NCI-H1694 treated with DMSO at 0.1 percent for 48 hours (cell line): Measurements from ENCODE around the gene NBAS.

ENCODE experiments used
- DNase-seq: peaks from one replicate; lab custom pipeline; 2025; lab: John Stamatoyannopoulos, UW

Gene NBAS

GRCh38 chr2:15166878-15167277 is 394.3 kb downstream of the NBAS start:
- no peak for DNase-seq

DNA sequence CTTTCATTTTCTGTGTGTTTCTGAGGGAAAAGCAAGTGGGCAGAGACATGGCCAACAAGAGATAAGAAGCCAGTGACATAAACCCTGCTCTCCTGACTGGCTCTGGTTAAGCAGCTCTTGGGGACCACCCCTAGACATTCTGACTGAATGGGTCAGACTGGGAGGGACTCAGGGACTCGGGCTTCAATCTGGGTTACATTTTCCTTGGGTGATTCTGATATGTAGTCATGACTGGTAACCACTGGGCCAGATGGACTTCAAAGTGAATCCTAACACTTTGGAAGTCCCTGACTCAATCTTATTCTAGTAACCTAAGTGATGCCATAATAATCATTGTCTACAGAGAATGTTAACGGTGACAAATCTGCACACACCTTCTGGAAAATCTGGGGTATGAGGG is 397.8 kb downstream of the NBAS start:
- no peak for DNase-seq

GRCh38 chr2:15162620-15163019 is 398.5 kb downstream of the NBAS start:
- DNase-seq = no peak

- no peak for DNase-seq
These were observed 400.7 kb downstream of the NBAS start for GRCh38 chr2:15160201-15160991.

GRCh38 chr2:15159751-15160177 is 401.4 kb downstream of the NBAS start:
- peak; percentile 71 for DNase-seq

- DNase-seq = no peak
These were observed 401.9 kb downstream of the NBAS start for GRCh38 chr2:15159206-15159605.

- DNase-seq = no peak
These were observed 402.6 kb downstream of the NBAS start for GRCh38 chr2:15158532-15158931.

DNA sequence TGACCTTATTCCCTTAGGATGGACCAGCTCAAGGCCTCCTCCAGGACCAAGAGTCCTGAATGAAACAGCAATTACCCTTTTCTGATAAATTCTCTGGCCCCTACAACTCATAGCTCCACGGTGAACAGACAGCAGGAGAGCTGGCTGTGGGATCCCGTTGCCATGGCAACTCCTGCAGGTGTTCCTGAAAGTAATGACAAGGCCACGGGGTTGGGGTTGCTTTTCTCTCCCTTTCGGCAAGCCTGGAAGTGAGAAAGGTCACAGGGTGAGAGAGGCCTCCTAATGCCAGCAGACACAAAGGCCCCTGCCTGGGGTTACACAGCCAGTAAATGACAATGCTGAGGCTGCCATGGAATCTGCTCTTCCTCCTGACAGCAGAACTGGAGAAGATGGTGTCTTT is 403.0 kb downstream of the NBAS start:
- no peak for DNase-seq

DNA sequence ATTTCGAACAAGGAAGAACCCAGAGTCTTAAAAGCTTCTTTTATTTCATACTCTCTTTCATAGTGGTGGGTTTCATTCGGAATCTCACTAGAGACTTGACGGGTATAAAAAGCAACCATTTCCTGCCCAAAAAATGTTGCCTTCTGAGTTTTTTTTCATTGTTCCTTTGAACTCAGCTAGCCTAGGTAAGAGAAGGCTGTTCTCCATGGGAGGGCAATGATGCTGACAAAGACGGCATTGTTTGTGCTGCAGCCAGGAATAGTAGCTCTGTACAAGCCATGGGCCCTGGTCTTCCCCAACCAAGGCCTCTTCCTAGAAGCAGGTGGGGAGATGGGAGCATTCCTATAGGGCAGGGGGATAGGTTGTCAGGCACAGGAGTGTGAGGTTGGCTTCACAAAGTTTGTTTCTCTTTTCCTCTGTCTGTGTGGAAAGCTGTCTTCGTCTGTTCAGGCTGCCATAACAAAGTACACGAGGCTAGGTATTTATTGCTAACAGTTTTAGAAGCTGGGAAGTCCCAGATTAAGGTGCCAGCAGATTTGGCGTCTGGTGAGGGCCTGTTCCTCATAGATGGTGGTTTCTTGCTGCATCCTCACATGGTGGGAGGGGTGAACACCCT is 405.1 kb downstream of the NBAS start:
- no peak for DNase-seq

DNA sequence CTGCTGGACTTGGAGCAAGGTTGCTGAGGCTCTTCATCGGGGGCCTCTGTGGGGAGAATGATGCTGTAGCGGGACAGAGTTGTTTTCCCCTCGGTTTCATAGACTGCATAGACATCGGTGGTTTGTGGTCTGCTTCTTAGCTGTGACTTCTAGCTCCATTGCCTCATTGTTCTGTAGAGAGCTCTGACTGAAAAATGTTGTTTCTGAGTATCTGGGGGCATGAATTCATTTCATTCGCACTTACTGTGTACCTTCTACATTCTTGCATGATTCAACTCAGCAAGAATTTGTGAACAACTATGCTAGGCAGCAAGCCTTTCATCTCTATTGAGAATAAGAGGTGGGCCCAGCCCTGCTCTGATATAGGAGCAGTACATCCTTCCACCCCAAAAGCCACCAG is 406.8 kb downstream of the NBAS start:
- DNase-seq = no peak

GRCh38 chr2:15152382-15152781 is 408.8 kb downstream of the NBAS start:
- DNase-seq = no peak

DNA sequence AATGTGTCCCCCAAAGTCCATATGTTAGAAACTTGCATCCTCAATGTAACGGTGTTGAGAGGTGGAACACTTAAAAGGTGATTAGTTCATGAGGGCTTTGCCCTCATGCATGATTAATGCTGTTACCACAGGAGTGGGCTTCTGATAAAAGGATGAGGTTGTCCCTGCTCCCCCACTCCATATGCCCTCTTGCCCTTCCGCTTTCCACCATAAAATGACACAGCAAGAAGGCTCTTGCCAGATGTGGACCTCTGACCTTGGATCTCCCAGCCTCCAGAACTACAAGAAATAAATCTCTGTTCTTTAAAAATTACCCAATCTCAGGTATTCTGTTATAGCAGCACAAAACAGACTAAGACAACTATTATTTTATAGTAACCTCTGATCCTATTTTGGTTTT is 412.1 kb downstream of the NBAS start:
- DNase-seq = no peak

DNA sequence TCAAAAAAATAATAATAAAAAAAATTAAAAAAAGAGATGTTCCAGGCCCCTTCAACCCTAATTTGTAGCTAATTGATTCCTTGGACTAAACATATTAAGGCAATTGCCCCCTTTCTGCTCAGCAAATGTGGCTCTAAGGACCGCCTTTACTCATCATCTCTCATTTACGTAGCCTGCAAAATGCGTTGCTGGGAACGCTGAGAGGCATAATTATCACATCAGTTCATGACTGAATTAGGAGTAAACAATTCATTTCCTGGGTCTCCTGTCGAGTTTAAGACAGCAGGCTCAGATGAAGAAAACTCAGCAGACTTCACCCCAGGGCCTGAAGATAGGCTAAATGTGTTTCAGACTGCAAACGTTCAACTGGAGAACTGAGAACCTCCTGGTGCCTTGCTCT is 413.5 kb downstream of the NBAS start:
- DNase-seq = no peak

DNA sequence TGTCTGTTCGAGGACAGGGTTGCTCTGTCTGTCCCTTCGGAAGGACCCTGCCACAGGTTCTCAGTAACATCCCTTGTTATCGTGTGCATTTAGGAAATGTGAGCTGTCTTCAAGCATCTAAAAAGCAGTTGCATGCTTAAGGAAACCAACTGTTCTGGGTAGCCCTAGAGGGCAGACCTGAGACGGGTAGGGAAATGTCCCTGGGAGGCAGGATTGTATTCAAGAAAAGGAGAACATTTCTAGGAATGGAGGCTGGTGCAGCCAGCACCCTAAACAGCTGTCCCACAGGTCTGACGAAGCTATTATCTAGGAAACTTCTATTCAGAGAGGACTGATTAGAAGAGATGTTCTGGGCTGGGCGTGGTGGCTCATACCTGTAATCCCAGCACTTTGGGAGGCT is 414.2 kb downstream of the NBAS start:
- no peak for DNase-seq

GRCh38 chr2:15145919-15146318 is 415.2 kb downstream of the NBAS start:
- DNase-seq = no peak

DNA sequence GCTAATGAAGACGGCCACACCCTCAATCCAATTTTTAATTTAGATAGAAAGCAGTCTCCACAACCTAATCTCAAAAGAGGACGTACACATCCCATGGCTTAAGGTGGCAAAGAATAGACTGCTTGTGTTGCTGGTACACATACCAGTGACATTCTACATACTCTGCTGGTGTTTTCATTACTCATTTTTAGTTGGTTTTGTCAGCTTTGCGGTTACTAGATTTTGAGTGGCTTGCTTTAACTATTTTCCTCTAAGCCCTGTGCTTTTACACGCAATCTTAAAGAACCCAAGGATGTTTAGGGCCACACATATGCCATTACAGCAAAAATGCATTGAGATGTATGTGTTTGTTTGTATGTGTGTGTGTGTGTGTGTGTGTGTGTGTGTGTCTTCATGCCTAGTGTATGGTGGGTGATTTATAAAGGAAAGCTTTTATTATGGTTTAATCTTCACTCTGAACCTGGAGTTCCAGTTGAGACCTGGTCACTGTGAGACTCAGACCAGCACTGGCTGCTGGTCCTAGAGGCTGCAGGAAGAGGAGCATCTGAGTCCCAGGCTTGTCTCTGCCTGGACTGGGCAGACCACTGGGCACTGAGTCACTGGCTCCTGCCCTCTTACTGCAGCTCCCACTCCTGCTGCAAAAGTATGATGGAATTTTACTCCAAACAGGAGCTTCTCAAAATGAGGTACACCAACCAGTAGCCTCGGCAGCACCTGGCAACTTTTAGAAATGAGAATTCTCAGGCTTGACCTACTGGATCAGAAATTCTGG is 415.9 kb downstream of the NBAS start:
- DNase-seq = no peak

DNA sequence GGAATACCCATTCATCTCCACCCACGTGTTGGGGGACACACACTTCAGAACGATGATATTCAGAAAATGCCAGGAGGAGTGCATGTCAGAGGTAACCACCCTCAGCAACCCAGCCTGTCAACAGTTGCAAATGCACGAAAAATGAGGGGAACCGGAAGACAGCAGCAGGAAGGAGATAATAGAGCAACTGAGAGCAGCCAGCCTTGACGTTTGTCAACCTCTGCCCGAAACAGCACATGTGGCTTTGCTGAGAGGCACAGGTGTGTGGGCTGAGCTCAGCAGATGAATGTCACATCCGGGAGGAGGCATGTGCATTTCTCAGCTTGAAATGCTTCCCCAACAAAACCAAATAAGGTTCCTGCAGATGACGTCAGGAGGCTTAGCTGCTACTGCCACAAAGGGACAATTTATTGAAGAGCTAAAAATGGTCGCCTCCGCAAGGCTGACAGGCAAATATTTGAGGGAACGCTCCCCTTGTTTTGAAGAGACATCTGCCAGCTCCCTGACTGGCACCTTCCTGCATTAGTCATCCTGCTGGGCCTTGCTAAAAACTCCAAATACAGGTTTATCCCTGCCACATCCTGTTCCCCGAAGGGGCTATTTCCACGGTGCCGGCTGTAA is 419.0 kb downstream of the NBAS start:
- DNase-seq = no peak

GRCh38 chr2:15141211-15141610 is 419.9 kb downstream of the NBAS start:
- no peak for DNase-seq

GRCh38 chr2:15136639-15137038 is 424.5 kb downstream of the NBAS start:
- DNase-seq = no peak

DNA sequence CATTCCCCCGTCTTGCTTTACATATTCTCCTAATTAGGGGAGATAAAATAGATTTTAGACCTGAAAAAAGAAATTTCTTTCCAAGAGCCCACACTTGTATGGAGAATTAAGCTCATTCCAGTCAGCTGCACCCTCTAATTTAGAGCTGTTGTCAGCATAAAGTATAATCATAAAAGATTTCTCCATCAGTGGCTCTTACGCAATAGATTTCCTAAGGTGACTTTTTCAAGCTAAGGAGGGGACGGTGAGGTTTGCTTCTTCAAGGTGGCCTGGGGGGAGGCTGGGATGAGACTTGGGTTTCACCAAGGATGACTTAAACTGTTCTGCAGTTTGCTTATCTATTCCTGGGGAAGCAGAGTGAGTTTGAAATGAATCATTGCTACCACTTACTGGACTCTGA is 426.2 kb downstream of the NBAS start:
- DNase-seq = no peak

- DNase-seq = no peak
These were observed 427.7 kb downstream of the NBAS start for GRCh38 chr2:15133461-15133860.

DNA sequence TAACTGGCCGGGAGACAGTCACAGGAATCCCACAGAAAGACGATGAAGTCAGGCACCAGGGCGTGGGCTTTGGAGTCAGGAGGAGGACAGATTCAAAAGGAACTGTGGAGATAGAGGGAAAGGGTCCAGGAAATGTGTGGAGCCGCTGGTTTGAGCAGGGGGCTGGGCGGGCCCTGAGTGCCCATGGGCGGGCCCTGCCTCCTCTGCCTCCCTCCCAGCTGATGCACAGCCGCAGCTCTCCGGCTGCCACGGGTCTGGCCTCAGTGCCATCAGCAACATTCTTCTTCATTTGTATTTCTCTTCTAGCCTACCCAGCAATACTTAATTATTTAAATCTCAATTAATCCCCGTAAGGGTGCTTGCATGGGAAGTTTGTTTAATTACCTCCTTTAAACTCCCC is 432.3 kb downstream of the NBAS start:
- no peak for DNase-seq

- no peak for DNase-seq
These were observed 433.3 kb downstream of the NBAS start for GRCh38 chr2:15127876-15128275.
